ENCODE measurements around the gene THSD4. TPM values are rescaled to one million over a fixed set of nuclear protein-coding genes. Genes with fewer than 3 reads are reported as not detected.

THSD4 gene
- total RNA-seq, 1 donor from 2014 or later = 151 TPM

DNA sequence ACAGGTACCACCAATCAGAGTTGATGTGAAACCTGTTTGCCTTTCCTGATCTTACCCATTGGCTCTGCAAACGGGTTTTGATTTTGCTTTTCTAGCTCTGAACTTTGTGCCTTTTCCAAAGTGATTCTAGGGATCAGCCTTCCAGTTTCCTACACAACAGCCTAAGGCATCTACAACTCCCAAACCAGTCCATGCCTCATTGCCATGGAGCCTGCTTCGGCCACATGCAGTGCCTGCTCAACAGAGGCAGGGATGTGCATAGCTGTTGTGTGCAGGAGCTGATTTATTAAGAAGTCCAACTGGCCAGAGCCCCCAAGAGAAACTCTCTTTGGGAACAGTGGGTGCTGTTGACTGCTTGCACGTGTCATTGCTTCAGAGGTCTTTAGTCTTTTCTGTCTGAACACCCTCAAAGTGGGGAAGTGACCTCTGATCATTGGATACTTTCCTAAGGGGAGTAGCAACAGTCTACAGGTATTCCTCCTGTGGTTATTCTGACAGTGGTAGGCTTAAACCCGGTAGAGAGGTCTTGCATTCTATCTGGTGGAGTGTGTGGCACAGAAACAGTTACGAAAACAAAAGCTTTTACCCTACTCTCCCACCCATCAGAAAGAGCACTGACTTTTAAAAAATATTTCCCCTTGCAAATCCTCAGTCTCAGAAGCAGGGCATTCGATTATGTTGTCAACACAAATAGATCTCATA, 36.6 kb upstream of the THSD4 start:
- Histone ChIP-seq H3K27me3 (no peaks in the 10 kb centered on the region), H3K36me3 (no peaks in the 10 kb centered on the region), H3K4me3 (no peak overlapping the region), H3K9me3 (no peaks in the 10 kb centered on the region), H3K4me1 (peaks cover 5 to 39% of the 10 kb centered on the region in 2 donors), H3K27ac (peak overlapping the region; percentile 93 to 95)
- intact Hi-C loops (cut with DNase I) = no loop called here
- TF ChIP-seq, protein P1, sequence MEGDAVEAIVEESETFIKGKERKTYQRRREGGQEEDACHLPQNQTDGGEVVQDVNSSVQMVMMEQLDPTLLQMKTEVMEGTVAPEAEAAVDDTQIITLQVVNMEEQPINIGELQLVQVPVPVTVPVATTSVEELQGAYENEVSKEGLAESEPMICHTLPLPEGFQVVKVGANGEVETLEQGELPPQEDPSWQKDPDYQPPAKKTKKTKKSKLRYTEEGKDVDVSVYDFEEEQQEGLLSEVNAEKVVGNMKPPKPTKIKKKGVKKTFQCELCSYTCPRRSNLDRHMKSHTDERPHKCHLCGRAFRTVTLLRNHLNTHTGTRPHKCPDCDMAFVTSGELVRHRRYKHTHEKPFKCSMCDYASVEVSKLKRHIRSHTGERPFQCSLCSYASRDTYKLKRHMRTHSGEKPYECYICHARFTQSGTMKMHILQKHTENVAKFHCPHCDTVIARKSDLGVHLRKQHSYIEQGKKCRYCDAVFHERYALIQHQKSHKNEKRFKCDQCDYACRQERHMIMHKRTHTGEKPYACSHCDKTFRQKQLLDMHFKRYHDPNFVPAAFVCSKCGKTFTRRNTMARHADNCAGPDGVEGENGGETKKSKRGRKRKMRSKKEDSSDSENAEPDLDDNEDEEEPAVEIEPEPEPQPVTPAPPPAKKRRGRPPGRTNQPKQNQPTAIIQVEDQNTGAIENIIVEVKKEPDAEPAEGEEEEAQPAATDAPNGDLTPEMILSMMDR (IDR thresholded peaks at IDR 0.05) = no peak
- no peak for DNase-seq (ENCODE audit: low spot score in 2 of 2)

DNA sequence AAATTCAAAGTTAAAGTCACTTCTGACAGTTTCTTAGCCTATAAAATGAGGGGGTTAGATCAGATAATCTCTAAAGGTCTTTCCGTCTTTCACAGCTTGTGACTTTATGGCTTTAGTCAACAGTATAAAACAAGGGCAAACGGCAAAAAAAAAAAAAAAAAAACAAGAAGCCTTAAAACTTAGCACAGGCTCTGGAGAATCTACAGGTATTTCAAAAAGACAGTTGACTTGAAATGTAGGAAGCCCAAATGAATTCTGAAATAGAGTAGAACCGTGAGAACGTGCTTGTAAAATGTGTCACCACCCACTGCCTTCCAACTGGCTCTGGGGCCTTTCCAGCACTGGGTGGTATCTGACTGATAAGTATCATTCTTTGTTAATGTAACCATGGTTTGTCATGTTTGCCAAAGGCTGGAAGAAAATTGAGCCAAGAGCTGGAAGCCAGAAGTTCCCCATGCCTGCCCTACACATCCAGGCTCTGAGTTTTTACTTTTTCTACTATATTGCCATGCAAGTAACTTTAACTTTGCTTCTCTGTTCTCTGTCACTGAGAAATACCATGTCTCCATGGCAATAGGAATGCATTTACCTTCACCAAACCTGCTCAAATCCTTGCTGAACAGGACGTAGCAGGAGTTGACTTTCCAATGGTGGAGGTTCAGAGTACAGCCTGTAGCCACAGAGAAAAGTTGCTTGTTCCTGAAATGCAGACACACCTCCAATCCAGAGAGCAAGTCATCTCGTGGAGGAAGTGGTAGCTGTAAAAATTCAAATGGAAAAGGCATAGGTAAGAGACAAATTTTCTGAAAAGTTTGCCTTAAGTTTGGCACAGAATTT, 35.8 kb upstream of the THSD4 start:
- intact Hi-C loops (cut with DNase I) = loop anchor here (5.0 kb wide), 2 partner anchors 203 to 248 kb away; no protein-coding TSS in a partner anchor
- Histone ChIP-seq H3K4me1 (peaks cover 5 to 44% of the 10 kb centered on the region in 2 donors), H3K27ac (peak overlapping the region; percentile 93 to 95), H3K36me3 (no peaks in the 10 kb centered on the region), H3K27me3 (no peaks in the 10 kb centered on the region), H3K4me3 (no peak overlapping the region), H3K9me3 (no peaks in the 10 kb centered on the region)
- TF ChIP-seq, protein P1 (IDR thresholded peaks at IDR 0.05) = no peak
- DNase-seq (ENCODE audit: low spot score in 2 of 2) = peak in 1 of 2 donors; percentile 90

- Histone ChIP-seq H3K27ac (peak overlapping the region; percentile 93 to 95), H3K4me3 (no peak overlapping the region)
These were observed 35.1 kb upstream of the THSD4 start for GRCh38 chr15:71080166-71080565.

DNA sequence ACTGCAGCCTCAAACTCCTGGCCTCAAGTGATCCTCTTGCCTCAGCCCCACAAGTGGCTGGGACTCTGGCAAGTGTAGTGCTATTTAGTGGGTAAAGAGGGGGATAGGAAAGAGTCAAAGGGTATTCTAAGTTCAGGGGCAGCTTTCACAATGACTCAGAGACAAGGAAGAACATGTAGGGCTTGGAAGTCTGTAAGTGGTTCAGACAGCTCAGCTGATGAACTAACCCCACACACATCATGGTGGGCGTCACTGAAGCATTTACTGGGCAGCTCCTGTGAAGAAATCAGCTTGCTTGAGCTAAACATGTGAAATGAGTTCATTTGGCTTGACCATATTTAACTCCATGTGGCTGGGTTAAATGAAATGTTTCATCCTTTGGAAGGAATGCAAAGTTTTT, 34.6 kb upstream of the THSD4 start:
- Histone ChIP-seq H3K27me3 (no peaks in the 10 kb centered on the region), H3K4me3 (no peak overlapping the region), H3K4me1 (peaks cover 5 to 44% of the 10 kb centered on the region in 2 donors), H3K27ac (peak overlapping the region; percentile 93 to 95), H3K36me3 (no peaks in the 10 kb centered on the region), H3K9me3 (no peaks in the 10 kb centered on the region)
- intact Hi-C loops (cut with DNase I) = loop anchor here (5.0 kb wide), 2 partner anchors 202 to 247 kb away; no protein-coding TSS in a partner anchor
- TF ChIP-seq, protein P1 (IDR thresholded peaks at IDR 0.05) = no peak
- peak in 1 of 2 donors; percentile 78 for DNase-seq (ENCODE audit: low spot score in 2 of 2)

More at GRCh38 chr15:71080166-71080565, 35.1 kb upstream of the THSD4 start:
- TF ChIP-seq, protein P1 (IDR thresholded peaks at IDR 0.05) = no peak
- Histone ChIP-seq H3K4me1 (peaks cover 5 to 44% of the 10 kb centered on the region in 2 donors), H3K36me3 (no peaks in the 10 kb centered on the region), H3K9me3 (no peaks in the 10 kb centered on the region), H3K27me3 (no peaks in the 10 kb centered on the region)
- no peak for DNase-seq (ENCODE audit: low spot score in 2 of 2)
- intact Hi-C loops (cut with DNase I) = loop anchor here (5.0 kb wide), 2 partner anchors 202 to 247 kb away; no protein-coding TSS in a partner anchor

- intact Hi-C loops (cut with DNase I) = loop anchor here (2.0 to 5.0 kb wide), 3 partner anchors 32 to 244 kb away; partner anchors contain the start of gene THSD4
- TF ChIP-seq, protein P1 (IDR thresholded peaks at IDR 0.05) = no peak
- H3K27ac ChIP-seq = peak overlapping the region; percentile 93 to 95
- no peaks in the 10 kb centered on the region for H3K9me3 ChIP-seq
- peak in 1 of 2 donors; percentile 81 for DNase-seq (ENCODE audit: low spot score in 2 of 2)
- H3K36me3 ChIP-seq = no peaks in the 10 kb centered on the region
- H3K4me1 ChIP-seq = peaks cover 5 to 44% of the 10 kb centered on the region in 2 donors
- H3K4me3 ChIP-seq = peak overlapping the region in 1 of 2 donors; percentile 39
- no peaks in the 10 kb centered on the region for H3K27me3 ChIP-seq
These were observed 32.5 kb upstream of the THSD4 start for GRCh38 chr15:71082803-71083202.

All from ascending aorta (tissue), 2 donors.